HG03039 (cell line): ENCODE results near the gene CCDC28A.

ENCODE experiments used
- ATAC-seq: cut with Tn5 transposase; IDR thresholded peaks from one replicate; pipeline ENCODE4 v1.9.1; 2021; ENCODE audit warnings: mild to moderate bottlenecking, moderate library complexity; ENCODE audit not compliant: unreplicated experiment

Gene CCDC28A

DNA sequence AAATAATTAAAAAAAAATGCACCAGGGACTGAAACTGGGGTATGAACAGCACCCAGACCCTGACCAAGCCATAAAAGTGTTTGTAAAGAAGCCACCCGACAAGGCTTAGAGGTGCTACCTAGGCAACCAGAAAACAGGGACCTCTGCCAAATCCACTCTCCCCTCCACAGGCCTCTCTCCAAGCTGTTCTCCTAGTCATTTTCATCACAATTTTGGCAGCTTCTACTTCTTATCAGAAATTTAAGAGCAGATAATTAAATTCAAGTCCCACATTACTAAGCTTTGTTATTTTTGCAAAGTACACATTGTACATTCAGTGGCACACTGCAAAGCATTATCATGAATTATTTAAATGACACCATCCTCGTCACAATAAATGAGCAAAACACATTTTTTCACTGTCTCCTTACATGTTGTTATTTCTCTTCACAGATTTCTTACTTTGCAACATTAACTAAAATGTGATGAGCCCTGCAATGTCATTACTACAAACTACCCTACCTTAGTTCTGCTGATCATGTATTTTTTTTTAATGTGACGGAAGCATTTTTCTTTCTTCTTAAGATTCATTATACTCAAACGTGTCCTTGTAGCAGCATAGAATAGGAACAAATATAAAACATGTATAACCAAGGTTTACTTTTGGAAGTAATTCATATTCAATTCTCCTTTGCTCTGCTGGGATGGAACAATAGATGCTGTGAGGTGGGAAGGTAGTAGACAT is 60.4 kb downstream of the CCDC28A start:
- no peak for ATAC-seq

DNA sequence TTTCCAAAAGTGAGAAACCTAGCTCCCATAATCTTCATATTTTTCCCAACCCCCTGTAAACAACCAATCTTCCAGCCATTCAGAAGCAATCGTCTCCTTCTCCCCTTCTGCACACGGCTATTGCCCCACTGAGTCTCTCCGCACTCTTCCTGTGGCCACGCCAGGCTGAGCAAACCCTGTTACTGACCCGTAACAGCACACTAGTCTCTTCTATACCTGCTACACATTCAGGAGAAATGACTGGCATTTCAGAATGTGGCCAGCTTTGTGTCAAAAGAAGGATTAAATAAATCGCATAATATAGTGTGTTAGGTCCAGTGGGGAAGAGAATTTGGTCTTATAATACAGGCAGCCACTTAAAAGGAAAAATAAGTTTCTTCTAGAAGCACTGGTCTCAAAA is 63.7 kb downstream of the CCDC28A start:
- no peak for ATAC-seq
